ENCODE results near the gene FOXN3.
"Not testable (repeated sequence)": the region's sequence is repeated elsewhere in the genome, so short reads cannot be mapped to it uniquely, and the experiment has no call there.

FOXN3 gene

DNA sequence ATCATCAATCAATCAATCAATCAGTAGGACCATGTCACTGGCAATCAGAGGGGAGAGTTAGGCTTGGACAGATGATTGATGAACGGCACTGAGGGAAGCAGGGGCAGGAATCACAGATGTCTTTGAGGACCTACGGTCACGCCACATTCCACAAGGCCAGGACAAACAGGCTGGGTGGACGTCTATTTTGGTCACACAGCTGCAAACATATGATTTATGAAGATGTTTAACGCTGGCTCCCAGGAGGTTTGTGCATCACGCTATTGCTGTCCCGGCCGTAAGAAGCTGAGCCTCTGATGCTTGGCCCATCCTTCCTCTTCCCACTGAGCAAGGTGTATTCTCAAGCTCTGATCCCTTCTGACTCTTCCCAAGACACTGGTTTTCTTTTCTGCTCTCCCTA is 160.8 kb downstream of the FOXN3 start:
- DNase-seq (ENCODE audit: low read depth, low spot score), result no peak
- Histone ChIP-seq H3K4me1 (ENCODE audit: insufficient read depth, insufficient read length) (no peaks in the 10 kb centered on the region), H3K36me3 (ENCODE audit: insufficient read depth, insufficient read length, low read length) (peaks cover 21% of the 10 kb centered on the region), H3K4me3 (ENCODE audit: insufficient read length, low read depth) (no peak overlapping the region), H3K9ac (ENCODE audit: insufficient read length, low read depth) (no peak overlapping the region), H3K9me3 (ENCODE audit: insufficient read depth, low read length) (no peaks in the 10 kb centered on the region), H3K27me3 (ENCODE audit: insufficient read depth, insufficient read length) (no peaks in the 10 kb centered on the region)
- no peak for TF ChIP-seq YY1 (IDR thresholded peaks at IDR 0.05; ENCODE audit: insufficient read depth, insufficient read length)
- TF ChIP-seq ZNF274 (IDR thresholded peaks at IDR 0.05; ENCODE audit: low read depth, low read length), result no peak
- TF ChIP-seq SUZ12 (IDR thresholded peaks at IDR 0.05; ENCODE audit: extremely low read depth, insufficient read depth, insufficient read length), result no peak

DNA sequence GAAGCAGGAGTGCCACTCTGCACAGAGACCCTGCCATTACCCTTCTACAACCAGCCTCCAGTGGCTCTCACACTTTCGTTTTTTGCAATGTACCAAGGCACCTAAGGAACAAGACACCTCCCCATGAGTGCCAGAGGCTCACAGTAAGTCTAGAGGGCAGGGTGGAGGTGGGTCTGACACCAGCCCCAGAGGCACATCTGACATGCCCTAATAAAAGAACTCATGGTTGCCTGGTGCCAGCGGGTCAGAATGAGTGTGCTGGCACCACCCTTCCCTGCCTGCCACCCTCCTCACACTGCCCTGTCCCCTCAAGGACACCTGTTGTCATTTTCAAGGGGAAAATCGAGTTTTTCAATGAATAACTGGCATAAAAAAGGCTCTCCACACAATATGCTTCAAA is 161.2 kb downstream of the FOXN3 start:
- Histone ChIP-seq H3K9ac (ENCODE audit: insufficient read length, low read depth) (no peak overlapping the region), H3K27me3 (ENCODE audit: insufficient read depth, insufficient read length) (no peaks in the 10 kb centered on the region), H3K4me1 (ENCODE audit: insufficient read depth, insufficient read length) (no peaks in the 10 kb centered on the region), H3K4me3 (ENCODE audit: insufficient read length, low read depth) (no peak overlapping the region), H3K9me3 (ENCODE audit: insufficient read depth, low read length) (no peaks in the 10 kb centered on the region), H3K36me3 (ENCODE audit: insufficient read depth, insufficient read length, low read length) (peaks cover 21% of the 10 kb centered on the region)
- DNase-seq (ENCODE audit: low read depth, low spot score), result no peak
- no peak for TF ChIP-seq ZNF274 (IDR thresholded peaks at IDR 0.05; ENCODE audit: low read depth, low read length)
- TF ChIP-seq YY1 (IDR thresholded peaks at IDR 0.05; ENCODE audit: insufficient read depth, insufficient read length), result no peak
- TF ChIP-seq SUZ12 (IDR thresholded peaks at IDR 0.05; ENCODE audit: extremely low read depth, insufficient read depth, insufficient read length), result no peak

DNA sequence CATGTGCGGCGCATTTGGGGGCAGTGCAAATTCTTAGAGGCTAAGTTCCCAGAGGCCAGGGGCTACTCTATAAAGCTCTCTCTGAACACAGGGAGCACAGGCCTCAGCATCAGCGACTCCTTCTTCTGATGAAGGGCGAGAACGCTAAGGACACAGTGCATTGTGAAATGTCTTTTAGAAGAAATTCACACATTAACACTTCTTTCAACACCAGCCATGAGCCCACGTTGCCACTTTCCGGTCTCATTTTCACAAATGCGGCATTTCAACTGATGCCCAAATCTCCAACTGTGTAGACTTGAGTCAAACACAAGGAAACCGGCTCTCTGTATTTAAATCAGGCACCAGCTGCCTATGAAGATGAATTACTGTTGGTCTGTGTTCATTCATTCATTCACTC is 162.0 kb downstream of the FOXN3 start:
- H3K4me1 ChIP-seq (ENCODE audit: insufficient read depth, insufficient read length), result no peaks in the 10 kb centered on the region
- H3K9me3 ChIP-seq (ENCODE audit: insufficient read depth, low read length), result no peaks in the 10 kb centered on the region
- no peak for TF ChIP-seq ZNF274 (IDR thresholded peaks at IDR 0.05; ENCODE audit: low read depth, low read length)
- TF ChIP-seq YY1 (IDR thresholded peaks at IDR 0.05; ENCODE audit: insufficient read depth, insufficient read length), result no peak
- no peak for TF ChIP-seq SUZ12 (IDR thresholded peaks at IDR 0.05; ENCODE audit: extremely low read depth, insufficient read depth, insufficient read length)
- H3K27me3 ChIP-seq (ENCODE audit: insufficient read depth, insufficient read length), result no peaks in the 10 kb centered on the region
- peaks cover 21% of the 10 kb centered on the region for H3K36me3 ChIP-seq (ENCODE audit: insufficient read depth, insufficient read length, low read length)
- DNase-seq (ENCODE audit: low read depth, low spot score), result no peak
- no peak overlapping the region for H3K4me3 ChIP-seq (ENCODE audit: insufficient read length, low read depth)
- no peak overlapping the region for H3K9ac ChIP-seq (ENCODE audit: insufficient read length, low read depth)

DNA sequence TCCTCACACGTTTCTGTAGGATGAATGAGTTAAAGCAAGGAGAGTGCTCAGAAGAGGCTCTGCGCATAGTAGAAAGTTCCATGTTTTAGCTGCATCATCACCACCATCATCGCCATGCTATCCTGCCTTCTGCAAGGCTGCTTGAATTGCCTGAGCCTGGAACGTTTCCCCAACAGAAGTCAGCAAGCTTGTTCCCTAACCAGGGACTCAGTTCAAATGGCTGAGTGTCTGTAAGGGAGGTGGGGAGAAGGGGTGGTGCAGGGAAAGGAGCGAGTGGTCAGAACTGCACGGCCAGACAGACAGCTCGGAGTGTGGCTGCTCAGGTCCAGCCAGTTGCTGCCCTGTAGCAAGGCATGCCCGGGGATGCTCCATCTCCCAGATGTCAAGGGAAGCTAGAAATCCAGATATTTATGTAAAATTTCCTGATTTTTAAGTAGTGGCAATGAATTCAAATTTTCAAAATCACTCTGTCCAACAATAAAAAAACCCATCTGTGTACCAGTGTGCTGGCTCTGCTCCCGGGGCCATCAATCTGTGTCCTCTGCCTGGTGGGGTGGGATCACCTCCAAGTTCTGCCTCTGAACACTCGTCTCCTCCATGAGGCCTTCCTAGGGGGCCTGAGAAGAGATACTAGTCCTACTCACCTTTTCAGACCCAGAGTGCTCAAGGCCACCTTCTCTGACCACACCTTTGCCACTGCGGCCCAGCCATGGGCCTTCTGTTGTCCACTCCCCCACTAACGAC is 162.7 kb downstream of the FOXN3 start:
- no peak for DNase-seq (ENCODE audit: low read depth, low spot score)
- no peak for TF ChIP-seq SUZ12 (IDR thresholded peaks at IDR 0.05; ENCODE audit: extremely low read depth, insufficient read depth, insufficient read length)
- Histone ChIP-seq H3K27me3 (ENCODE audit: insufficient read depth, insufficient read length) (no peaks in the 10 kb centered on the region), H3K36me3 (ENCODE audit: insufficient read depth, insufficient read length, low read length) (peaks cover 21% of the 10 kb centered on the region), H3K9me3 (ENCODE audit: insufficient read depth, low read length) (no peaks in the 10 kb centered on the region), H3K9ac (ENCODE audit: insufficient read length, low read depth) (no peak overlapping the region), H3K4me3 (ENCODE audit: insufficient read length, low read depth) (no peak overlapping the region), H3K4me1 (ENCODE audit: insufficient read depth, insufficient read length) (peaks cover 2% of the 10 kb centered on the region)

DNA sequence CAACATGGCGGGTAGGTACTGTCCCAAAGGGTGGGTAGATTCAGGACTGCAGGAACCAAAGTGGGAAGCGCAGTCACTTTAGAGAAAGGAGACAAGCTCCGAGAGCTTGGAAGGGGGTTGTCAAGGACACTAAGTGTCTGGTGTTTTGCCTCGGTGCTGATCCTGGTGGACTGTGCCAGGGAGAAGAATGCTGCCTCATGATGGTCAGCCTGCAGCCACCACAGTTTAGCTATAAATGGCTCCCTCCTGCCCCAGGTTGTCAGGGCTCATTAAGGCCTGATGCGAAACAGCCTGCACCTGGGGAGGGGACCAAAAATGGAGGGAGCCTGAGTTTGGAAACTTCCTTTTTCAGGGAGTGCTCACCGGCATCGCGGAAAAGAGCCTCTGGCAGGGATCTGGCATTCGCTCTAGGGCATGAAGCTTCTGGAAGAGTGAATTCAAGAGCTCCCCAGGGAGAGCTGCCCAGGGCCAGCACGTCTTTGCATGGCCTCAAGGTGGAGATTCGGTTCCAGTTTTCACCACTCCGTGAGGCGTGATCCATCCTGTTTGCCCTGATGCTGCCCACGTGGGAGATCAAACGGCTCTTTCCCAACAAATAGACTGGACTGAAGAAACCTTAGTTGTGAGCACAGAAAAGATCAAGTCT is 164.0 kb downstream of the FOXN3 start:
- peaks cover 16% of the 10 kb centered on the region for H3K36me3 ChIP-seq (ENCODE audit: insufficient read depth, insufficient read length, low read length)
- H3K9me3 ChIP-seq (ENCODE audit: insufficient read depth, low read length), result no peaks in the 10 kb centered on the region
- no peaks in the 10 kb centered on the region for H3K27me3 ChIP-seq (ENCODE audit: insufficient read depth, insufficient read length)
- TF ChIP-seq ZNF274 (IDR thresholded peaks at IDR 0.05; ENCODE audit: low read depth, low read length) (no peak), SUZ12 (IDR thresholded peaks at IDR 0.05; ENCODE audit: extremely low read depth, insufficient read depth, insufficient read length) (no peak), YY1 (IDR thresholded peaks at IDR 0.05; ENCODE audit: insufficient read depth, insufficient read length) (no peak)
- peaks cover 2% of the 10 kb centered on the region for H3K4me1 ChIP-seq (ENCODE audit: insufficient read depth, insufficient read length)
- H3K4me3 ChIP-seq (ENCODE audit: insufficient read length, low read depth), result no peak overlapping the region
- DNase-seq (ENCODE audit: low read depth, low spot score), result no peak
- H3K9ac ChIP-seq (ENCODE audit: insufficient read length, low read depth), result no peak overlapping the region

DNA sequence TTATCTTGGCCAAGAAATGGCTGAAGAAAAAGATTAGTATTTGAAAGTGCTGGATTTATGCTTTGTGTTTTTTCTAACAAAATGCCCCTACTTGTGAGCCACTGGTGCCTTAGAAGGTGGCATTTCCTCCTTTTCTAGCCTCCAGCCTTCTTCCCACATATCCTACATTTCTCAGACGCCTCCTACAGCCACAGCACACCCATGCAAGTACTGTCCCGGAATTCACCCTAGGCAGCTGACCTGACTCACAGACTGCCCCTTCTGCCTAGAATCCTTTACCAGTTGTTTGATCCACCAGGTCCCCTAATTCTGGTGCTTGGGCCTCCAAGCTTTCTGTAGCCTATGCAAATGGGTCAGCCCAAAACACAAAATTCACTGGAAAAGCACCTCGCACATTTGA is 166.0 kb downstream of the FOXN3 start:
- peak; percentile 6 for DNase-seq (ENCODE audit: low read depth, low spot score)
- Histone ChIP-seq H3K9me3 (ENCODE audit: insufficient read depth, low read length) (no peaks in the 10 kb centered on the region), H3K27me3 (ENCODE audit: insufficient read depth, insufficient read length) (no peaks in the 10 kb centered on the region)

DNA sequence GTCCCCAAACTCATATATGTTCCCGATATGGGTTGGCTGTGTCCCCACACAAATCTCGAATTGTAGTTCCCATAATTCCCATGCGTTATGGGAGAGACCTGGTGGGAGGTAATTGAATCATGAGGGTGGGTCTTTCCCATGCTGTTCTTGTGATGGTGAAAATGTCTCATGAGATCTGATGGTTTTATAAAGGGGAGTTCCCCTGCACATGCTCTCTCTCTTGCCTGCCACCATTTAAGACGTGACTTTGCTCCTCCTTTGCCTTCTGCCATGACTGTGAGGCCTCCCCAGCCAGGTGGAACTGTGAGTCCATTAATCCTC is 166.4 kb downstream of the FOXN3 start:
- H3K4me3 ChIP-seq (ENCODE audit: insufficient read length, low read depth); H3K9ac ChIP-seq (ENCODE audit: insufficient read length, low read depth); H3K9me3 ChIP-seq (ENCODE audit: insufficient read depth, low read length); H3K27me3 ChIP-seq (ENCODE audit: insufficient read depth, insufficient read length); DNase-seq (ENCODE audit: low read depth, low spot score); H3K4me1 ChIP-seq (ENCODE audit: insufficient read depth, insufficient read length); H3K36me3 ChIP-seq (ENCODE audit: insufficient read depth, insufficient read length, low read length): not testable (repeated sequence)

More for the DNA sequence above, 166.0 kb downstream of the FOXN3 start:
- H3K4me1 ChIP-seq (ENCODE audit: insufficient read depth, insufficient read length), result peaks cover 2% of the 10 kb centered on the region
- H3K36me3 ChIP-seq (ENCODE audit: insufficient read depth, insufficient read length, low read length), result peaks cover 7% of the 10 kb centered on the region
- no peak overlapping the region for H3K4me3 ChIP-seq (ENCODE audit: insufficient read length, low read depth)
- no peak overlapping the region for H3K9ac ChIP-seq (ENCODE audit: insufficient read length, low read depth)
- no peak for TF ChIP-seq YY1 (IDR thresholded peaks at IDR 0.05; ENCODE audit: insufficient read depth, insufficient read length)
- no peak for TF ChIP-seq ZNF274 (IDR thresholded peaks at IDR 0.05; ENCODE audit: low read depth, low read length)
- TF ChIP-seq SUZ12 (IDR thresholded peaks at IDR 0.05; ENCODE audit: extremely low read depth, insufficient read depth, insufficient read length), result no peak

Measured in NT2/D1 (cell line).